NCI-H345 treated with DMSO at 0.1 percent for 48 hours (cell line): Measurements from ENCODE around the gene C2.
"Not testable (repeated sequence)": the region's sequence is repeated elsewhere in the genome, so short reads cannot be mapped to it uniquely, and the experiment has no call there.

Experiments
- DNase-seq: peaks from one replicate; lab custom pipeline; 2025; ENCODE audit not compliant: unreplicated experiment; lab: John Stamatoyannopoulos, UW

The C2 gene

DNA sequence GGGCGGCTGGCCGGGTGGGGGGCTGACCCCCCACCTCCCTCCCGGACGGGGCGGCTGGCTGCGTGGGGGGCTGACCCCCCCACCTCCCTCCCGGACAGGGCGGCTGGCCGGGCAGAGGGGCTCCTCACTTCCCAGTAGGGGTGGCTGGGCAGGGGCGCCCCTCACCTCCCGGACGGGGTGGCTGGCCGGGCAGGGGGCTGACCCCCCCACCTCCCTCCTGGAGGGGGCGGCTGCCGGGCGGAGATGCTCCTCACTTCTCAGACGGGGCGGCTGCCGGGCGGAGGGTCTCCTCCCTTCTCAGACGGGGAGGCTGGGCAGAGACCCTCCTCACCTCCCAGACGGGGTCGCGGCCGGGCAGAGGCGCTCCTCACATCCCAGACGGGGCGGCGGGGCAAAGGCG, 48.5 kb downstream of the C2 start:
- not testable (repeated sequence) for DNase-seq

DNA sequence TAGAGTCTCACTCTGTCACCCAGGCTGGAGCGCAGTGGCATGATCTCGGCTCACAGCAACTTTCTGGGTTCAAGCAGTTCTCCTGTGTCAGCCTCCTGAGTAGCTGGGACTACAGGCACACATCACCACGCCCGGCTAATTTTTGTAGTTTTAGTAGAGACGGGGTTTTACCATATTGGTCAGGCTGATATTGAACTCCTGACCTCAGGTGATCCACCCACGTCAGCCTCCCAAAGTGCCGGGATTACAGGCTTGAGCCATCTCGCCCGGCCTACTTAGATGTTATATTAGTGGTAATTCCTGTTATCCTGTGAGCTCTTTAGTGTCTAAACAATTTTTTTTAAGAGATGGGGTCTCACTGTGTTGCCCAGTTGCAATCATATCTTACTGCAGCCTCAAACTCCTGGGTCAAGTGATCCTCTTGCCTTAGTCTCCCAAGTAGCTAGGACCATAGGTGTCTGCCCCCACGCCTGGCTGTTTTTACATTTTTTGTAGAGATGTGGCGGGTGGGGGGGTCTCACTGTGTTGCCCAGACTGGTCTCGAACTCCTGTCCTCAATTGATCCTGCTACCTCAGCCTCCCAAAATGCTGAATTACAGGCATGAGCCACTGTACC, 50.4 kb downstream of the C2 start:
- DNase-seq: no peak

DNA sequence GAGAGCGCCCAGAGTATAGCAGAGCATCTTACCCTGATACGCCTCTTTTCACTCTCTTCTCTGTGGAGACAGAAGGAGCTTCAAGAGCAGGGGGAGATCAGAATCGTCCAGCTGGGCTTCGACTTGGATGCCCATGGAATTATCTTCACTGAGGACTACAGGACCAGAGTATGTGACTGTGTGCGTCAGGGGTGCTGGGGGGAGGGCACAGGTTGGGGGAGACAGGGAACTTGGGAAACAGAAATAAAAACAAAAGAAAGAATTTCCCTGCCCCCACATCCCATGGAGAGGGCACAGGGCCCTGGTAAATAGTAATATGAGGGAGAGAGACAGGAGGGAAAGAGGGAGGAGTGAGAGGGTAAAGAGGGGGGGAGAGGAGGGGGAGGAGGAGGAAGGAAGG, 51.3 kb downstream of the C2 start:
- no peak for DNase-seq

DNA sequence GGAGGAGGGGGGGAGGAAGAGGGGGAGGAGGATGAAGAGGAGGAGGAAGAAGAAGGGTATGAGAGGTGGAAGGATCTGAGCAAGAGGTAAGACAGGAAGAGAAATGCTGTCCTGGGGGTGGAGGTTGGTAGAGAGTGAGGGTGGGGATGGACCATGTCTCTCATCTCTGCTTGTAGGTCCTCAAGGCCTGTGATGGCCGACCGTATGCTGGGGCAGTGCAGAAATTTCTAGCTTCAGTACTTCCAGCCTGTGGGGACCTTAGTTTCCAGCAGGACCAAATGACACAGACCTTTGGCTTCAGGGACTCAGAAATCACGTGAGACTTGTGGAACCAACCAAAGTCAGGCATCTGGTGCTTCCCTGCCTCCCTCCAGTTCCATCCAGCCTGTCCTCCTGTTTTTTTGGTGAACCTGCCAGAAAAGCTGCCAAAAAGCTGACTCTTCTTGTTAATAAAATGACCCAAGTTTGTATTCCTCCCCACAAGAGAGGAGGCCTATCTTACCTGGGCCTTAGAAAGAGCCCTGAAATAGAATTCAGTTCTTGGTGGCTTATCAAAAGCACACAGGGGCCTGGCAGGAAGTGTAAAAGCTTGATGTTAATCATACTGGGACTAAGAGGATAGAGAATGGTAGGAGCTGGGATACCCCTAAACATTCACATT, 51.9 kb downstream of the C2 start:
- DNase-seq: no peak

DNA sequence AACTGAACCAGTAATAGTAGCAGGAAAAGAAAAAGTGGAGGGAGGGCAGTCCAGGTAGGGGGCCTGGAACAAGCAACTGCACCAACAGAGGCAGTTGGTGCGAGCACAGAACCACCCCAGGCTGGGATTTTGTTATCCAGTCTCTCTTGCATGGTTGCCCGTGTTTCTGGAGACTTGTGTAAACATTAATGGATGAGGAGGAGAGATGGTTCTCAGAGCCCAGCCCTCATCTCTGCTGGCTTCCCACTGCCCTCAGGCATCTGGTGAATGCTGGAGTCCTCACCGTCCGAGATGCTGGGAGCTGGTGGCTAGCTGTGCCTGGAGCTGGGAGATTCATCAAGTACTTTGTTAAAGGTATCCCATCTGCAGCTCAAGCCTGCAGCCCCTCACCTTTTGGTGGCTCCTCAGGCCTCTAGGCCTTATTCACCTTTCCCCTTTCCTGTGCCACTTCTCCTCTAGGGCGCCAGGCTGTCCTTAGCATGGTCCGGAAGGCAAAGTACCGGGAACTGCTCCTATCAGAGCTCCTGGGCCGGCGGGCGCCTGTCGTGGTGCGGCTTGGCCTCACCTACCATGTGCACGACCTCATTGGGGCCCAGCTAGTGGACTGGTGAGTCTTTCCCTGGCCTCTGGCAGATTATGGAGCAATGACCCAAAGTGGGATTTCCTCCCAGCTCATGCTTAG, 52.8 kb downstream of the C2 start:
- DNase-seq: not testable (repeated sequence)

DNA sequence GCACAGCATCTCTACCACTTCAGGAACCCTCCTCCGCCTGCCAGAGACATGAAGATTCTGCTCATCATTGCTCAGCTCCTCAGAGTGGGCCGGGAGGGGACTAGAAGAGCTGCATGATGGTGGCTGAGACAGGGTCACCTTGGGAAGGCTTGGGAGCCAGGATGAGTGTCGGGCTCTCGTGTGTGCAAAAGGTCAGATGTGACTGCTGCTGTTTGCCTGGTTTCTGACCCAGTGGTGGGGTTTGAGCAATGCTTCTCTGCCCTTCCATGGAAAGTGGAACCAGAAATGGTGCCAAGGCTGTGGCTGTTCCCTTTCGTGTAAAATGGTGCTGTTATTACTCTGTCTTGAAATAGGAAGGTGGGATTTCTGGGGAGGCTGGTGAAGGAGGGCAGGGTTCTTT, 53.5 kb downstream of the C2 start:
- not testable (repeated sequence) for DNase-seq

DNA sequence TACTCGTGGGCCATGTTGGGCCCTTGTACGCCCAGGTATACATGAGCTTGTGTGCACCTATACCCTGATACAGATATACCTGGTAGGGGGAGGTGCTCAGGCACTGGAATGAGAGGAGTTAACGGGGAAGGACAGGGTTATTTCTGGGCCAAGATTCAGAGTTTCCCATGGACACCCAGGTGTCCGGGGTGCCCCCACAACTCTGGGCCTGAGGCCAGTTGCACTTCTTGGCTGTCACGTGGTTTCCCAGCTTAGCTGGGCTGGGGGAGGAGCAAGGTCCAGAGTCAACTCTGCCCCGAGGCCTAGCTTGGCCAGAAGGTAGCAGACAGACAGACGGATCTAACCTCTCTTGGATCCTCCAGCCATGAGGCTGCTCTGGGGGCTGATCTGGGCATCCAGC, 54.2 kb downstream of the C2 start, which contains the start of gene C4A:
Gene C4A, plus strand, starts transcription at position 314 of the 400 bp plus-strand sequence. Its CDS starts 51 bp downstream, at position 365.
- not testable (repeated sequence) for DNase-seq

DNA sequence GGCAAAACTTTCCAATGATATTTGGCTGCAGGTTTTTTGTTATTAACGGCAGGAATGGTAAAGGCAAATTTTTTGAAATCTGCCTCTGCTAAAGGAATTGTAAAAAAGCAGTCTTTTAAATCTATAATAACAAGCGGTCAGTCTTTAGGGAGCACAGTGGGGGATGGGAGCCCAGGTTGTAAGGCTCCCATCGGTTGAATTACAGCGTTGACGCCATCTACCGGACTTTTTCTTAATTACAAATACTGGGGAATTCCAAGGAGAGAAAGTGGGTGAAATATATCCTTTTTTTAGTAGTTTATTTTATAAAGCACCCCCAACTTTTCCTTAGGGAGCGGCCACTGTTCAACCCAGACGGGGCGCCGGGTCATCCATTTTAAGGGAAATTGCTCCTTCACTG, 61.8 kb downstream of the C2 start:
- DNase-seq: not testable (repeated sequence)

DNA sequence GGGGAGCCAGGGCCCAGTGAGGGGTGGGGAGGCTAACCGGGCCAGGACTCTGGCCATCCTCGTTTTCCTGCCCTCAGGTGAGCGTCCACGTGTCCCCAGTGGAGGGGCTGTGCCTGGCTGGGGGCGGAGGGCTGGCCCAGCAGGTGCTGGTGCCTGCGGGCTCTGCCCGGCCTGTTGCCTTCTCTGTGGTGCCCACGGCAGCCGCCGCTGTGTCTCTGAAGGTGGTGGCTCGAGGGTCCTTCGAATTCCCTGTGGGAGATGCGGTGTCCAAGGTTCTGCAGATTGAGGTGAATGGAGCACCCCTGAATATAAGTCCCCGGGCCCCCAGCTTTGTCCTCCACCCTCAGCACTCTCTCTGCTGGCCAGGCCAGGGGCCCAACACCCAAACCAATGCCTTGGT, 66.9 kb downstream of the C2 start:
- not testable (repeated sequence) for DNase-seq
